Measurements from ENCODE around the gene LRBA.
"Not testable (repeated sequence)": the region's sequence is repeated elsewhere in the genome, so short reads cannot be mapped to it uniquely, and the experiment has no call there.

The LRBA gene

DNA sequence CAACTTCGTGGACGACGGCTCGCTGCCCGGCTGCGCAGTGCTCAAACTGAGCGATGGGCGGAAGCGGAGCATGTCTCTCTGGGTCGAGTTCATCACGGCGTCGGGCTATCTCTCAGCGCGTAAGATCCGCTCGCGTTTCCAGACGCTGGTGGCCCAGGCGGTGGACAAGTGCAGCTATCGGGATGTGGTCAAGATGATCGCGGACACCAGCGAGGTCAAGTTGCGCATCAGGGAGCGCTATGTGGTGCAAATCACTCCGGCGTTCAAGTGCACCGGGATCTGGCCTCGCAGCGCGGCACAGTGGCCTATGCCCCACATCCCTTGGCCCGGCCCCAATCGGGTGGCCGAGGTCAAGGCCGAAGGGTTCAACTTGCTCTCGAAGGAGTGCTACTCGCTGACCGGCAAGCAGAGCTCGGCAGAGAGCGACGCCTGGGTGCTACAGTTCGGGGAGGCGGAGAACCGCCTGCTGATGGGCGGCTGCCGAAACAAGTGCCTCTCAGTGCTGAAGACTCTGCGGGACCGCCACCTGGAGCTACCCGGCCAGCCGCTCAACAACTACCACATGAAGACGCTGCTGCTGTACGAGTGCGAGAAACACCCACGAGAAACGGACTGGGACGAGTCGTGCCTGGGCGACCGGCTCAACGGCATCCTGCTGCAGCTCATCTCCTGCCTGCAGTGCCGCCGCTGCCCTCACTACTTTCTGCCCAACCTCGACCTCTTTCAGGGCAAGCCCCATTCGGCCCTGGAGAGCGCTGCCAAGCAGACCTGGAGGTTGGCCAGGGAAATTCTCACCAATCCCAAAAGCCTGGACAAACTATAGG lies 431.6 kb downstream of the LRBA start:
- DNase-seq: no peak

DNA sequence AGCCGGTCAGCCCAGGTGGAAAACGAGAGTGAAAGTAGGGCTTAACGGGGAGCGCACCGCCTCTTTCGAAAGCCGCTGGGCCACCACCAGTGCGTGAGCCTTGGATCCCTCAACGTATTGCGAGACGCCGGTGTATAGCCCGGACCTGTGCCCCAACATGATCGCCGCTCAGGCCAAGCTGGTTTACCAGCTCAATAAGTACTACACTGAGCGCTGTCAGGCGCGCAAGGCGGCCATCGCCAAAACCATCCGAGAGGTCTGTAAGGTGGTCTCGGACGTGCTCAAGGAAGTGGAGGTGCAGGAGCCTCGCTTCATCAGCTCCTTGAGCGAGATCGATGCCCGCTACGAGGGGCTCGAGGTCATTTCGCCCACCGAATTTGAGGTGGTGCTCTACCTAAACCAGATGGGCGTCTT lies 432.2 kb downstream of the LRBA start:
- DNase-seq: no peak

DNA sequence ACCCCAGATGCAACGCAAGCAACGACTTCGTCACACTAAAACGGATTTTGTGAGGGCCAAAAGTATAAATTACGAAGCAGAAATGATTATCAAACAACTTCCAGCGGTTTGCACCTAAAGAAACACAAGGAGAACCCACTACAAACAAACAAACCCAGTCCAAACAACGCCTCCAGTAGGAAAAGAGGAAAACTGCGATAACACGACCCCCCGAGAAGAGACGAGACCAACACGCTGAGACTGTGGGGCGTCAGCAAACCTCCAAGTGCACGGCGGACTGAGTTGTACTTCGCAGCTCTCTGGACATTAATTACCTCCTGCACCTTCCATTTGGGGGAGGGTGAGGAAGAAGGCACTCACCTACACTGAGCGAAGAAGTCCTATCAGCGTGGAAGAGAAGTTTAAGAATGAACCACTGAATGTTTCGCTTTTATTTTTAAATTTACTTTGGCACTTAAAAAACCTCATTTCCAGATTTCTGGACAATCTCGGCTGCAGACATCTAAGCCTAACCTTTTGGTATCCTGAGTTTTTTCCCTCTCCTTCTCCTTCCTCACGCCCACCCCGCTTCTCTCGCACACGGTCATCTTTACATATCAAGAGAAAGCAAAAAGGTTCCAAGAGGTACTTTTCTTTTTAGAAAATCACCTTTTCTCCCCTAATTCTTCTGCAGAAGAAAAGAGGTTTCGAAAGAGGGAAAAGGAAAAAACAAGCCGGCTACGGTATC lies 432.8 kb downstream of the LRBA start, which contains the start of gene MAB21L2:
Gene MAB21L2 (plus strand): TSS at position 6 of the 727 bp plus-strand sequence. CDS start 879 bp downstream, outside the sequence.
- DNase-seq: no peak

DNA sequence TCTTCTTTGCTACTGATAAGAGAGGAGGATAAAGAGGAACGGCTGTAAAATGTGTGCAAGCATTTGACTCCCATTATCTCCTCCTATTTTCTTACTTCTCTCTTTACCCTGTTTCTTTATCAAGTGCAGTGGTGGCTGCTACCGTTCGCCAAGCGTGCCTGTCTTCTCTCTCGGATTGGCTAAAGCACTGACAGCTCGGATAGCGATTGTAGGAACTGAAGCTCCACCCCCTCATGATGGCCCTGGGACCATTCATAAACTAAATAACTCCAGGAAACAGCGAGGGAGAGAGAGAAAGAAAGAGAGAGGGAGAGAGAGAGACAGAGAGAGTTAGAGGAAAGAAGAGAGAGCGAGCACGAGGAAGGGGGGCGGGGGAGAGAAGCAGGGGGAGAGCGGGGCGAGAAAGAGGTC lies 433.4 kb downstream of the LRBA start:
- no peak for DNase-seq

DNA sequence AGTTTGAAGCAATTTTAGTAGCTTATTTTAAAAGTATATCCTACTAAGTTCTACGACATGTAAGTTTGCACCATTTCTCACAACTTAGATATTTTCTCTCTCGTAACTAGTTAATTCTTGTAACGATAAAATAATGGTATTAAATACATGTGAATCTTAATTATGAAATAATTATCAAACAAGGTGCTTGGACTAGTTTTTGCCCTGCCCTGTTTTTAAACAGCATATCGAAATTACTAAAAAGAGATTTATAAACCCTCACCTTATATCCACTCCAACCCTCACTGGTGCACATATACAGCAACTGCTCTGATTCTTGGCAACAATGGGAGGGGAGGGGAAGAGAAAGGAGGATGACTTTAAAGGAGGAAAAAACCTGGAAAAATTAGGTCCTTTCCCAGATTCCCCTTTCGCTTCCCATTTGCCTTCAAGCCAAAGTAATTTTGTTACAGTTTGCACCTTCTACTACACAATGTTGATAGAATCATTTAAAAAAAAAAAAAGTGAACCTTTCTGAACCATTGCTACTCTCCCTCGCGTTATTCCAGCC lies 434.0 kb downstream of the LRBA start:
- no peak for DNase-seq

DNA sequence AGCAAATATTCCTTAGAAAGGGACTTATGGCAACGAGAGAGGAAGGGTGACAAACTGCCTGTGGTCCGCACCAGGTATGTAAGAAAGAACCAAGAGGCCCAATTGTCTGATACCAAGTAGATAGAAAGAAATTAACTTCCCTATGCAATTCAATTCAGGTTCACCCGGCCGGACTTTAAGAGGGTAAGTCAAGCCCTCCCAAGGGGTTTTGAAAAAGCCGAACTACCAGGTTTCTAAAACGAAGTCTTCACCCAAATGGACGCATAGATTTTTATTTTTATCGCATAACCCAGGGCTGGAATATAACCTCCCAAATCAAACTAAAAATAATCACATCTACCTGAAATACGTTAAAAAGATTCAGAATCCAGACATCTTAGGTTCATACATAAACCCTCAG lies 434.8 kb downstream of the LRBA start:
- no peak for DNase-seq

DNA sequence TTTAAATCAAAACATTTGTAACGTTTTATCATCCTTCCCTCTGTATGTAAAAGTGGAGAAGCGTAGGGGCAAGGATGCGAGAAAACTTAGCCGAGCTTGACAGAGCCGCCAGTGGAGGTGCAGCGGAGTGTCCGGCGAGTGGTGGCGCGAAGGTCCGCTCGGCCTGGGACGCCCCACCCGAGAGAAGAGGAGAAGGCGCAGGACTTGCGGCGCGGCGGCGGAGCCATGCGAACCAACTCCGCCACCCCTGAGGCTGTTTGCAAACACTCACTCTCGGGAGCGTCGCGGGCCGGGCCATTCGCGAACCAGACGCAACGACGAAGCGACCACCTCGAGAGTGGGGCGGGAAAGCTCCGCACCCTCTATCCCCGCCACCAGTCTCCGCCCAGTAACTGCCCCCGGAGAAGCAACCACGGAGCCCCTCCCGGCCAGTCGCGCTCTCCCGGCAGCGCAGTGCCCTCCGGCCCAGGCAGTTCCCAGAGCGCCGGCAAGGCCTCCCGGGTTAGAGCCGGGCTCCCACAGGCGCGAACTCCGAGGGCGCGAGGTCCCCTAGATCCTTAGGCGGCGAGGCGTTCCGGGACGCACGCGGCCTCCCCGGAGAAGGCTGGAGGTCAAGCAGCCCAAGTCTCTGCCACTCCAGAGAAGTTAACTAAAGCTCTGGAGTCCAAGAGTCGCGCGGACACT lies 435.4 kb downstream of the LRBA start:
- DNase-seq: no peak

DNA sequence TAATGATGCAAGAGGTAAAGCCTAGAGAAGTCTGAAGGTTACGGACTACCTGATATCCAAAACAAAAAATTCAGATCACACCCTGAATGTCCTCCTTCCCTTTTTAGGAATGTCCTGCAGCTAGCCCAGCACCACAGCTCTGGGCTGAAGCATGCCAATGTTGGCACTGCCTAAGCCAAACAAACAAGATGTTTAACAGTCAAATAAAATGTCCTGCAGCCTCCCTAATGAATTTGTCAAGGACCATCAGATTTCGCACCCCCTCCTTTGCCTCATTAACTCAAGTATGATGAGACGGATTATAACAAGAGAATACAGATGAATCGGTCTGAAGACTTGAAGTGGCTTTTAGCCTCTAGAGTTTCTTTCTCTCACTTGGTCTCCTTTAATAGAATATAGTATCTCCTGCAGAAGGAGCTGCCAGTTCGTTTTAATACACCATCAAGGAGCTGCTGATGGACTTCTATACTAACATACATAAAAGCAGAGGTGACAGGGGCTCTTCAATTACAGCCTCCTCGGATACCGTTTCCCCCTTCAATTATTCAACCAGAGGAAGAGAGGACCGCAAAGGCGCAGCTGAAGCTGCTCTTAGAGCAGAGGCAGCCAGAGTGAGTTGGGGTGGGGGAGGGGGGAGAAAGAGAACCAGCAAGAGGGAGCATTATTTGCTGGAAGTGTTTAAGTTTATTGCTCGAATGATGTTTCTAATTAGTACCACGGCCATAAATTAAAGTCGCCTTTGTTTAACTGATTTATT lies 436.2 kb downstream of the LRBA start:
- no peak for DNase-seq

DNA sequence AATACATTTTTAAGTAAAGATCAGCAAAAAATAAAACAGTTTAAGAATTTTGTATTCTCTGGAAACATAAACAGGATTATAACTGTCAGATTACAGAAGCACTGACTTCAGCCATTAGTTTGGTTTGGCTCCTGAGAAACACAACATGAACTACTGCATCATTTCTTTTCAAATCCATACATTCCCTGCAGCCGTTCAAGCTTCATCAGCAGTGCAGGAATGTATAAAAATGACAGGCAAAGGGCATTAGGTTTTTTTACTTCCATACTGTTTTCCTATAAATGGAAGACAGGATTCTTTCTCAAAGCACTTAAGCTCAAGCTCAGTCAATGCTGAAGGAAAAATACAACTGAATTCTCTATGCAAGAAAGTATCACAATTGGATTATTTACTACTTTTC lies 437.3 kb downstream of the LRBA start:
- no peak for DNase-seq

DNA sequence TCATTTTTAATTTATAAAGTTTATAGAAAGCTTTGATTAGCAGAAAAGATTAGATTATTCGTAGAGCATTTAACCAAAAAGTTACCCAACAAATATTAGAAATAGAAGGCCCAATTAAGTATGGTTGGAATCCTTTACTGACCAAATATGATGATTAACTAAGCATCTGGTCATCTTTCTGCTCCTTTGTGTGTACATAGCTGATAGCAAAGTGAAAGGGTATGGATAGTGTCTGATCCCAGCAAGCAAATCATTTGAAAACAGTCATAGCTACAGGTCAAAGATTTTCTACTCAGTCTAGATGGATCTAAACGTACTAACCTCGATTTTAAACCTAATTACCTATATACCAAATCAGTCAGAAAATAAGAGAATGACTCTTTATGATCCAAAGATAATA lies 440.4 kb downstream of the LRBA start:
- no peak for DNase-seq

DNA sequence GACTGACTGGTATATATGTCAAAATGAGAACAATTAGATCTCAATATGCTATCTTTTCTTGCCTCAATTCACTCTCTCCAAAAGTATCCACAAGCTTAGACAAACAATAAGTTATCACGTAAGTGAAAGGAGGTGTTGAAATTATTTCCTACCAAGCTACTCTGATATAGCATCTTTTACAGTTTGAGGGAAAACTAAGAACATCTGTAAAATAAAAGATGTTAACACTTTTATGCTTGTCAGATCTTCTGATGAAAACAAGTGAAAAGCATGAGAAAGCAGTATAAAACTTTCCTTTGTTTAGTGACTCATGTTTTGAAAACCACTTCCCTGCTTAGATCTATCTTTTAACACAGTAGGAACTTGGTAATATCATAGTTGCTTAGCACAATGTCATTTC lies 441.6 kb downstream of the LRBA start:
- no peak for DNase-seq

DNA sequence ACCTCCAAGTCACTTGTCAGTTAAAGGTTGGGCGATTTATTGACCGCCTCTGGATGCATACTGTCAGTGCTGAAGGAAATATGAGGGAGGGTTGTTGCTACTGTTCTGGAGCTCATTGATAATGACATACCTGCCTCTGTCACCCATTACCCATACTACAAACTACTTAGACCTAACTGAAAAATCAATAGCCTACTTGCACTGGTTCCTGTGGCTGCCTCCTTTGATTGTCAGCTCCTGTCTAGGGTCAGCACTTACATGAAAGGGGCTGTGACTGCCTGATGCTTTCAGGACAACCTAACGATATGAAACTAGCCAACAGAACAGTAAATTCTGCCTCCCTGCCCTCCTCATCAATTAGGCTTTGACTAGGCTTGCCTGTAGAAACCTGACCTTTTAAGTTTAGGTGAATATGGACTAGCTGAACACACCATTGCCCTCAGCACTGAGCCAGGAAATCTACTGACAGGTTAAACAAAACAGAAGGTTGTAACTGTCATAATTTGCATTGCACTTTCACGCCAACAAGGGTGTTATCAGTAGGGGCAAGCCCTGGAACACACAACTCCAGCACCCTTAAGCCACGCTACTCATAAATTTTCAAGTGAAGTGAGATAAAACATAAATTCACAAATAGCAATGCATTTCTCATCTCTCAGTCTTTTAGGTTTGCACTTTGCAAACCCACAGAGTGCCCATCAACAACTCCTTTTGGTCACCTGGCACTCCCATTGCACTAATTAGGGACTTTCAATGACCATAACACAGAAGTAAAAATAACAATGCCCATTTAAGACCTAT lies 442.2 kb downstream of the LRBA start:
- DNase-seq: no peak

DNA sequence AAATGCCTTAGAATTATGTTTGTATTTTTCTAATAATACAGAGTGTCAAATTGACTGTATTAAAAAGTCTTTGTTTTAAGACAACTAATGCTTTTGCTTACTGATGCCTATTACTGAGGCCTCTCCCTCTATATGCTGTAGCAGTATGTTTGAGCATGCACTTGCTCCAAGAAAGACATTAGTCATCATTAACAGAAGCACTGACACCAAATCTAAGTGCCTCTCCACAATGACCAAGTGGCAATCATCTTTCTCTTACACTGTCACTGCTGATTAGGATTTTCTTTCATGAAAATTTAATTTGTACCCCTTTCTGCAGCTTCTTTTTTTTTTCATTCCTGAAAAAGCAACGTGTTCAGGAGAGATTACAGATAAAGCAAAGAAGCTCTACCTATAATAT lies 444.2 kb downstream of the LRBA start:
- DNase-seq: no peak

DNA sequence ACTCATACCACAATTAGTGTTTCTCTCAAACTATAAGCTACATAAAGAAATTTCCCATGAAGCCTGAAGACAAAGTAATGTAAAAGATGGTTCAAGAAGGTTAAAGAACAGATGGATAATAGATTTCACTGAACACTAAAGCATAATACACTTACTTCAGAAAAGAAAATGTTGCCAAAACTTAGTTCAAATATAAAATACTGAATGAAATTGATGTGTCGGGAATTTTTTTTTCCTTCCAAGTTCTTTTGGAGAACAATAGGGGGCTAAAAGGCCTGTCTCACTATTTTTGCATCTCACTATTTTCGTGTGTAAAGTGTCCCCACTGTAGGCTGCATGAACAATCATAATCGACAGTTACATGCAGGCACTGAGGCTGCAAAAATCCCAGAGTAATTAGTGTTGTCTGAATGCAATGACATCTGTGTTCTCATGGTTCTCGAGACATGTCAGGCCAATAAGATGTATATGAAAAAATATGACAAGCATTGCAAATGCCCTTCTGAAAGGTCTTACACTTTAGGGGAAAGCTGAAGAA lies 445.0 kb downstream of the LRBA start:
- DNase-seq: no peak

DNA sequence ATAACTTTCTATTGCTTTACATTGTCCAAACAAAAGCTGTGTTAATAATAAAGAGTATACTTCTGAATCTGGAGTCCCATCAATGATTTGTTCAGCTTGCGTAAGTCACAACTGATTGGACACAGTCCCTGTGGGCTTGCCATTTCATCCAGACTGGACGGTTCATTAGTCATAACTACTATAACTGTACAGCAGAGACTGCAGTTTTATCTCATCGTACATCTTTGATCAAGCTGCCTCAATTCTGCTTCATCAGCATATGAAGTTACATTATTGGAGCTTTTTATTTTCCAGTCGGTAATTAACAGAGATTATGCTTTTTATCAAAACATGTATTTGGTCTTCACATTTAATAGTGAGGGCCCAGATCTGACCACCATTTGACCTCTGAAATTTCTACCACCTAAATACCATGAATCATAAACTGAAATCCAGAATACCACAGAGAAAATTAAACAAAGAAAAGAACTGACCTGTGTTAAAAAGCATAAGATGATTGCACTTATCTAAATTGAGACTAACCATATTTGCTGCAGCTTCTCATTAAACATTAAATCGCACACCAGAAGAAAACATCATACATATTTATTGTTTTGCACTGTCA lies 445.6 kb downstream of the LRBA start:
- no peak for DNase-seq

DNA sequence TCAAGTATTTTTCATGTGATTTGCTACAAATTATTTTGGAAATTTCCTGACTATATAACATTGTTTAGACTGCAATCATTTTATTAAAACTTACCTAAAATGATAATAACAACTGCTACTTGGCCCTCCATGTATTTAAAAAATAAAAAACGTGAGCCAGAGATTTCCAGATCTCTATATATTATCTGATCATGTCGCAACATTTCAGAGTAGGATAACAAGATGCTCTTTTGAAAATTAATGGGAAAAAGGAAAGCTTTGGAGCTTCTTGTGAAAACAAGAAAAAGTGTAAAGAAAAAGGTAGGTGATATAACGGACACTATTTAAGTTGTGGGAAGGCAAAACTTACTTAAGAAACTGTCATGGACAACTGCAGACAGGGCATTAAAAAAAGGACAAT lies 448.0 kb downstream of the LRBA start:
- no peak for DNase-seq

DNA sequence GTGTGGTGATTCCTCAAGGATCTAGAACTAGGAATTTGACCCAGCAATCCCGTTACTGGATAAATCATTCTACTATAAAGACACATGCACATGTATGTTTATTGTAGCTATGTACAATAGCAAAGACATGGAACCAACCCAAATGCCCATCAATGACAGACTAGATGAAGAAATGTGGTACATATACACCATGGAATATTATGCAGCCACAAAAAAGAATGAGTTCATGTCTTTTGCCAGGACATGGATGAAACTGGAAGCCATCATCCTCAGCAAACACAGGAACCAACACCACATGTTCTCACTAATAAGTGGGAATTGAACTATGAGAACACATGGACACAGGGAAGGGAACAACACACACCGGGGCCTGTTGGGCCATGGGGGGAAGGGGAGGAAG lies 450.1 kb downstream of the LRBA start:
- not testable (repeated sequence) for DNase-seq

DNA sequence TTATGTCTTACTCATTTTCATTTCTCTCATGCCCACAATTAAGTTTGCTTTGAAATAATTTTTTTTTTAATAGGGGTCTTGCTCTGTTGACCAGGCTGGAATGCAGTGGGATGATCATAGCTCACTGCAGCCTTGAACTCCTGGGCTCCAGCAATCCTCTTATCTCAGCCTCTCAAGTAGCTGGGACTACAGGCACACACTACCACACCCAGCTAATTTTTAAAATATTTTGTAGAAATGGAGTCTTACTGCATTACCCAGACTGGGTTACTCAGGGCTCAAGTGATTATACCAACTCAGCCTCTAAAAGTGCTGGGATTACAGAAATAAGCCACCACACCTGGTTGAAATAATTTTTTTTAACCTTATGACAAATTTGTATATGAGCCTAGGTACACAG lies 452.3 kb downstream of the LRBA start:
- no peak for DNase-seq

DNA sequence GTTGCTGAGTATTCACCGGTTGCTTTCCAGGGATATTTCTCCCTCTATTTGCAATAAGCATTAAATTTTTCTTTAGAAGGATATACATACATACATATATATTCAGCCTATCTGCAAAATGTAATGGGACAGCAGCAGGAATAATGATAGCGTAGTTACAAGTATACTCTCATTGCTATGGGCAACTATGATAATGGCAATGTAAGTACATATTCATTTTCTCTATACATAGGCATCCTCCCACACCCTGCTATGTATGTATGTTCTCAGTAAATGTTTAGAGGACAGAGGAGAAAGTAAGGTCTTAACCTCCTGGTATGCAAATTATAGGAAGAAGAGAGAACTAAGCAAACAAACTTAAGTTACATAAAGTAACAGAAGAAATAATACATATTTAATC lies 452.8 kb downstream of the LRBA start:
- no peak for DNase-seq

DNA sequence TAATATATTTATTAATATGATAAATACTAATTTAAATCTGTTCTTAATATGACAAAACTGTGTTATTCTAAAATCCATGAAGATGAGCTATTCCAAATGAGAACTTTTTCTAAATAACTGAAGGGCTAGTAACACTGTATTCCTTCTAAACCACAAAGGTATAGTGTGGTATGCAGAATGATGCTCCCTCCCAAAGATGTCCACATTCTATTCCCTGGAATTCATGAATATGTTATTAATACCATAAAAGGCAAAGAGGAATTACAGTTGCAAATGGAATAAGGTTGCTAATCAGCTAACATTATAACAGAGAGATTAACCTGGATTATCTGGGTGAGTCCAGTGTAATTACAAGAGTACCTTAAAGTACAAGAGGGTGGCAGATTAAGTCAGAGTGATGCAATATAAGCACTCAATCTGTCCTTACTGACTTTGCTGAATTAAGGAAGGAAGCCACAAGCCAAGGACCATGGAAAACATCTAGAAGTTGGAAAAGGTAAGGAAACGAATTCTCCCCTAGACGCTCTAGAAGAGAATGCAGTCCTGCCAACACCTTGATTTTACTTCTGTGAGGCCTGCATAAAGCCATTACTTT lies 453.8 kb downstream of the LRBA start:
- no peak for DNase-seq

DNA sequence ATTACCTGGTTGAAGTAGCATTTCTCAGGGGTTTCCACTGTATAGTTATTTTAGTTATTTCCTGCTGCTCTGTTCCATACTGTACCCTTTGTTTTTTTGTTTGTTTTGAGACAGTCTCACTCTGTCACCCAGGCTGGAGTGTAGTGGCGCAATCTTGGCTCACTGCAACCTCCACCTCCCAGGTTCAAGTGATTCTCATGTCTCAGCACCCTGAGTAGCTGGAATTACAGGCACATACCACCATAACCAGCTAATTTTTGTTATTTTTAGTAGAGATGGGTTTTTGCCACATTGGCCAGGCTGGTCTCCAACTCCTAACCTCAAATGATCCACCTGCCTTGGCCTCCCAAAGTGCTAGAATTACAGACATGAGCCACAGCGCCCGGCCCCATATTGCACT lies 457.3 kb downstream of the LRBA start:
- DNase-seq: not testable (repeated sequence)
